Measurements from ENCODE around the gene AFF1.

Gene AFF1

GRCh38 chr4:86924811-86925210 is 10.0 kb upstream of the AFF1 start:
- no peak for DNase-seq

GRCh38 chr4:86926435-86927086 is 8.2 kb upstream of the AFF1 start:
- DNase-seq: no peak

GRCh38 chr4:86927843-86928395 is 6.9 kb upstream of the AFF1 start:
- no peak for DNase-seq

- DNase-seq: no peak
These were observed 6.2 kb upstream of the AFF1 start for GRCh38 chr4:86928400-86929255.

GRCh38 chr4:86934147-86934770 is 552 bp upstream of the AFF1 start:
- DNase-seq: no peak

GRCh38 chr4:86935566-86935852 is 698 bp downstream of the AFF1 start:
- no peak for DNase-seq

- DNase-seq: peak; percentile 47
These were observed 1.3 kb downstream of the AFF1 start for GRCh38 chr4:86935853-86936733.

GRCh38 chr4:86938771-86939520 is 4.1 kb downstream of the AFF1 start:
- no peak for DNase-seq

GRCh38 chr4:86939729-86940575 is 5.1 kb downstream of the AFF1 start:
- no peak for DNase-seq

GRCh38 chr4:86940920-86941460 is 6.2 kb downstream of the AFF1 start:
- no peak for DNase-seq

- DNase-seq: no peak
These were observed 7.4 kb downstream of the AFF1 start for GRCh38 chr4:86942185-86942666.

GRCh38 chr4:86944964-86945781 is 10.4 kb downstream of the AFF1 start:
- DNase-seq: no peak

- DNase-seq: no peak
These were observed 12.2 kb downstream of the AFF1 start for GRCh38 chr4:86946868-86947500.

- DNase-seq: no peak
These were observed 12.8 kb downstream of the AFF1 start for GRCh38 chr4:86947501-86948120.

- DNase-seq: no peak
These were observed 13.5 kb downstream of the AFF1 start for GRCh38 chr4:86948276-86948675.

- DNase-seq: no peak
These were observed 16.2 kb downstream of the AFF1 start for GRCh38 chr4:86950831-86951525.

GRCh38 chr4:86955888-86956451 is 21.2 kb downstream of the AFF1 start:
- no peak for DNase-seq

GRCh38 chr4:86957215-86957614 is 22.4 kb downstream of the AFF1 start:
- no peak for DNase-seq
